ENCODE results near the gene NDC80. TPM values are rescaled to one million over a fixed set of nuclear protein-coding genes. Genes with fewer than 3 reads are reported as not detected.

Gene NDC80
- total RNA-seq, 1 donor from 2014 or later, result not detected

GRCh38 chr18:2547477-2548087, 23.8 kb upstream of the NDC80 start:
- H3K4me1 ChIP-seq, result no peaks in the 10 kb centered on the region
- intact Hi-C loops (cut with DNase I), result loop anchor here (2.0 to 10.0 kb wide), 3 partner anchors 211 to 1683 kb away; no protein-coding TSS in a partner anchor
- no peak overlapping the region for H3K4me3 ChIP-seq
- peak; percentile 18 to 57 (median 34) for TF ChIP-seq CTCF (IDR thresholded peaks at IDR 0.05)
- H3K27ac ChIP-seq, result no peak overlapping the region
- peaks cover 4 to 5% of the 10 kb centered on the region in 2 donors for H3K36me3 ChIP-seq
- no peaks in the 10 kb centered on the region for H3K9me3 ChIP-seq
- H3K27me3 ChIP-seq, result no peaks in the 10 kb centered on the region
- no peak for DNase-seq (ENCODE audit: low spot score in 2 of 2)

DNA sequence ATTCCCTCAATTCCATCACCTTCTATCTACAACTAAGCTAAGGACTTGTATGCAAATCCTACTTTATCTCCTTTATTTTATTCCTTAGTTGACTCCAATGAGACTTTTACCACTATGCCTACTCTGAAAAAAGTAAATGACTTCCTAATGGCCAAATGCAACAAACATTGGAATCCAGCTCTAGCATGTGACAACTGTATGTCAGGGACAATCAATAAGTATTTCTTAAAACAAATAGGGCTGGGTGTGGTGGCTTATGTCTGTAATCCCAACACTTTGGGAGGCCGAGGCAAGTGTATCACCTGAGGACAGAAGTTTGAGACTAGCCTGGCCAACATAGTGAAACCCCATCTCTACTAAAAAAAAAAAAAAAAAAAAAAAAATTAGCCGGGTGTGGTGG, 21.9 kb upstream of the NDC80 start:
- intact Hi-C loops (cut with DNase I), result loop anchor here (10.0 kb wide), 2 partner anchors 965 to 1685 kb away; no protein-coding TSS in a partner anchor
- DNase-seq (ENCODE audit: low spot score in 2 of 2), result no peak
- no peak overlapping the region for H3K27ac ChIP-seq
- H3K9me3 ChIP-seq, result no peaks in the 10 kb centered on the region
- no peak overlapping the region for H3K4me3 ChIP-seq
- H3K27me3 ChIP-seq, result no peaks in the 10 kb centered on the region
- TF ChIP-seq CTCF (IDR thresholded peaks at IDR 0.05), result no peak
- peaks cover 4 to 5% of the 10 kb centered on the region in 2 donors for H3K36me3 ChIP-seq
- no peaks in the 10 kb centered on the region for H3K4me1 ChIP-seq

- intact Hi-C loops (cut with DNase I), result no loop called here
- no peaks in the 10 kb centered on the region for H3K4me1 ChIP-seq
- DNase-seq (ENCODE audit: low spot score in 2 of 2), result no peak
- no peaks in the 10 kb centered on the region for H3K9me3 ChIP-seq
- no peak for TF ChIP-seq CTCF (IDR thresholded peaks at IDR 0.05)
- peaks cover 4 to 5% of the 10 kb centered on the region in 2 donors for H3K36me3 ChIP-seq
- no peak overlapping the region for H3K4me3 ChIP-seq
- H3K27me3 ChIP-seq, result no peaks in the 10 kb centered on the region
- H3K27ac ChIP-seq, result no peak overlapping the region
Measured at GRCh38 chr18:2551425-2551824, 19.9 kb upstream of the NDC80 start.

DNA sequence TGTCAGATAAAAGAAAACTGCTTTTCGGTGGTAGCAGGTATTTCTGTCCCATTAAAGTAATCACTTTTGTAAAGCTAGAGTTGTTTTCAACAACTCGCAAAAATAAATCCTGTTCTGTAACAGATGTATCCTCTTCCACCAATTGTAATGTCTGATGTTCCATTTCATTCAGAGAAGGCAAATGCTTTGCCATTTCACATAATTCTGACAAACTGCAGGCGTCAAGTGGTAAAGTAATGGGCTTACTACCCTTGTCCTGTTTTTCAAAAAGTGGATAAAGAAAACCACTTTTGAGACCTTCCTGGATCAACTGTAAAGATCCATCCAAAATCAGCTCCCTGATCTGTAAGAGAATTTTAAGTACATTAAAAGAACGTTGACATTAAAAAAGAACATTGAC, 16.7 kb upstream of the NDC80 start:
- H3K27me3 ChIP-seq, result no peaks in the 10 kb centered on the region
- H3K27ac ChIP-seq, result no peak overlapping the region
- intact Hi-C loops (cut with DNase I), result no loop called here
- peaks cover 0 to 4% of the 10 kb centered on the region in 2 donors for H3K36me3 ChIP-seq
- no peak for DNase-seq (ENCODE audit: low spot score in 2 of 2)
- H3K9me3 ChIP-seq, result no peaks in the 10 kb centered on the region
- no peaks in the 10 kb centered on the region for H3K4me1 ChIP-seq
- H3K4me3 ChIP-seq, result no peak overlapping the region
- no peak for TF ChIP-seq CTCF (IDR thresholded peaks at IDR 0.05)

GRCh38 chr18:2555895-2556294, 15.5 kb upstream of the NDC80 start:
- Histone ChIP-seq H3K27ac (no peak overlapping the region), H3K27me3 (no peaks in the 10 kb centered on the region), H3K4me1 (no peaks in the 10 kb centered on the region), H3K9me3 (no peaks in the 10 kb centered on the region), H3K36me3 (peaks cover 0 to 4% of the 10 kb centered on the region in 2 donors), H3K4me3 (no peak overlapping the region)
- intact Hi-C loops (cut with DNase I), result no loop called here
- TF ChIP-seq CTCF (IDR thresholded peaks at IDR 0.05), result no peak
- no peak for DNase-seq (ENCODE audit: low spot score in 2 of 2)

All from ascending aorta (tissue), 2 donors.